C4-2B (cell line): Measurements from ENCODE around the gene EVC.

Experiments used
- H3K27ac ChIP-seq: fragments of 450-650 bp; 2 replicates; pipeline ENCODE4 v1.5.1; 2017
- ZFX ChIP-seq: fragments of 450-650 bp; IDR thresholded peaks from 2 replicates; pipeline ENCODE4 v1.6.1; 2017
- TF ChIP-seq, protein P1 (sequence below): fragments of 450-650 bp; conservative IDR thresholded peaks from 2 replicates; pipeline ENCODE4 v1.5.1; 2017; ENCODE audit warnings: mild to moderate bottlenecking

The EVC gene

DNA sequence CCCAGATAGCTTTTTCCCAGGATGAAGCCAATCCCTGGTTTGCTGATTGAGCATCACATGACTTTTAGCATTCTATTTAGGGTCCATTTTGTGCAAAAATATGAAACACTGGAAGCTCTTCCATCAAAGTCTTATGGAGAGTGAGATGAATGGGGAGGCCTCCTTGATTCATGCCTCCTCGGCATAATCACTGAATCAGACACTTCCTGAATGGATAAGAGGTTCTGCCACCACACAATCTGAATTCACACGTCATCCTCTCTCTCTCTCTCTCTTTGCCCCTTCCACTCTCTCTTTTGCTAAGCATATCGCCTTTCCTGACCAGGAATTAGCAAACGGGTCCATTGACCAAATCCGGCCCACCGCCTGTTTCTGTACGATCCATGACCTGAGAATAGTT is 113.2 kb downstream of the EVC start:
- no peak overlapping the region for H3K27ac ChIP-seq
- no peak for TF ChIP-seq ZFX
- TF ChIP-seq, protein P1, sequence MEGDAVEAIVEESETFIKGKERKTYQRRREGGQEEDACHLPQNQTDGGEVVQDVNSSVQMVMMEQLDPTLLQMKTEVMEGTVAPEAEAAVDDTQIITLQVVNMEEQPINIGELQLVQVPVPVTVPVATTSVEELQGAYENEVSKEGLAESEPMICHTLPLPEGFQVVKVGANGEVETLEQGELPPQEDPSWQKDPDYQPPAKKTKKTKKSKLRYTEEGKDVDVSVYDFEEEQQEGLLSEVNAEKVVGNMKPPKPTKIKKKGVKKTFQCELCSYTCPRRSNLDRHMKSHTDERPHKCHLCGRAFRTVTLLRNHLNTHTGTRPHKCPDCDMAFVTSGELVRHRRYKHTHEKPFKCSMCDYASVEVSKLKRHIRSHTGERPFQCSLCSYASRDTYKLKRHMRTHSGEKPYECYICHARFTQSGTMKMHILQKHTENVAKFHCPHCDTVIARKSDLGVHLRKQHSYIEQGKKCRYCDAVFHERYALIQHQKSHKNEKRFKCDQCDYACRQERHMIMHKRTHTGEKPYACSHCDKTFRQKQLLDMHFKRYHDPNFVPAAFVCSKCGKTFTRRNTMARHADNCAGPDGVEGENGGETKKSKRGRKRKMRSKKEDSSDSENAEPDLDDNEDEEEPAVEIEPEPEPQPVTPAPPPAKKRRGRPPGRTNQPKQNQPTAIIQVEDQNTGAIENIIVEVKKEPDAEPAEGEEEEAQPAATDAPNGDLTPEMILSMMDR, result no peak

DNA sequence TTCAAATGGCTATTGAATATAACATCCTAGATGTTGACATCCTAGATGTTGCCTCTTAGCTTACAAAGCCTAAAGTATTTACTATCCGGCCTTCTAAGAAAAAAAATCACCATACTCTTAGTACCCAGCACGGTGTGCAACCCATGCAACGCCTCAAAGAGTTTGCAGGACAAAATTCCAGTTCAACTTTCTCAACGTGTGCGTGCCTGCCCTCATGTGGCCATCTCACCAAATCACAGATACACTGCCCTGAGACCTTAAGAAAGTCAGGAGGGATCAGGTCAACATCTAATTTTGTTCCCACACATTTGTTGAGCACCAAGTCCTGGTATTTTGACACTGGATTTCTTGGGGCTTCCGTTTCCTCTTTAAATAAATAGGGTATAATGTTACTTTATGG is 113.6 kb downstream of the EVC start:
- H3K27ac ChIP-seq, result no peak overlapping the region

DNA sequence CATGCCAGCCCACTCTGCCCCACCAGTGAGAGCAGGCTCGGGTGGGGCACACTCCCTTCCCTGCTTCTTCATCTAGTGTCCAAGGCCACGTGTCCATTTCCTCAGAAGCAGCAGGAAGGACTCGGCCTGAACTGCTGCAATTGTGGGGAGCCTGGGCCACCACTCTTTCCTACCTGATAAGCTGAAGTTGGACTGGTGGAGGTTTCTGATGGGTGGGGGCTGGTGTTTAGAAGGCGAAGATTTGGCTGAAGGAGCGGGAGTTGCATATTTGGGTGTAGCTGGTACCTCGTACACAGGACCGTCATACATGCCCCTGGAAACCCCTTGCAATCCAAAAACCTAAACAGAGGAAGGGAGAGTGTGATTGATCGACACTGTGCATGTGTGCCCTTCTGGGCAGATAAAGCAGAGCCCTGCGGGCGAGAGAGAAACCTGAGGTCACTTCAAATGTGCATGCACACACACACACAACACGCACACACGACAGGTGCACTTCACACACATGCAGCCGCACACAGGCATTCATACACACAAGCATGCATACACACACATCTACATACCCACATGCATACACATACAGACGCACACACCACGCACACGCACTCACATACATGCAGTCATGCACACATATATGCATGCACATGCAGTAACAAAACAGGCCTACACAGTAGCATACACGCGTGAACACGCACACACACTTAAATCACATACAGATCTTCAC is 114.5 kb downstream of the EVC start:
- no peak overlapping the region for H3K27ac ChIP-seq
- TF ChIP-seq, protein P1, result no peak

More for the DNA sequence above, 113.6 kb downstream of the EVC start:
- TF ChIP-seq ZFX, result no peak
- TF ChIP-seq, protein P1, result peak; percentile 68

DNA sequence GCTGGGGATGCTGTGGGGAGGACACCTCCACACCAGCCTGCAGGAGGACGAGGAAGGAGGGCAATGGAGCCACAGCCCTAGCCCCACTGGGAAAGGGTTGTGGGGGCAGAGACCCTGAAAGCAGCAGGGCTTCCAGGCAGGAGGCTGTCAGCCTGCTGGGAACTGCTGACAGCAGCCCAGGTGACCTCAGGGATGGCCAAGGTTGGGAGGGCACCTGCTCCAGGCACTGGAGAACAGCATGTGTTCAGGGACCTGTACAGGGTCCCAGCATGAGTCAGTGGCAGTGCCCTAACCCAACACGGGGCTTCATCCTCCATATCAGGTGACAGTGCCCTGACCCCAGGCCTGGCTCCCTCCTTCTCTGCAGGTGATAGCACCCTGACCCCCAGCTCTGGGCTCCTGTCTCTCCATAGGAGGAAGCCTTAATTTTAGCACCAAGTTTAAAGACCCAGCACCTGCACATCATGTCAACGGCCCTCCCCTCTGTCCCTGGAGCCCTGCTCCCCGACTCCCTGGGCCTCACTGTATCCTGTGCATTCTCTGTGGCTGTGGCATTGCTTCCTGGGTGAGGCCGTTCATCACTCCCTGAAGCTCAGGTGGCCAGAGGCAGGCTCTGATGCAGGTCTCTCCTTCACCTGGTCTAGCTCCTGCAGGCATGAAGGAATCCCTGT is 115.6 kb downstream of the EVC start:
- no peak overlapping the region for H3K27ac ChIP-seq
- TF ChIP-seq ZFX, result no peak
- TF ChIP-seq, protein P1, result no peak

DNA sequence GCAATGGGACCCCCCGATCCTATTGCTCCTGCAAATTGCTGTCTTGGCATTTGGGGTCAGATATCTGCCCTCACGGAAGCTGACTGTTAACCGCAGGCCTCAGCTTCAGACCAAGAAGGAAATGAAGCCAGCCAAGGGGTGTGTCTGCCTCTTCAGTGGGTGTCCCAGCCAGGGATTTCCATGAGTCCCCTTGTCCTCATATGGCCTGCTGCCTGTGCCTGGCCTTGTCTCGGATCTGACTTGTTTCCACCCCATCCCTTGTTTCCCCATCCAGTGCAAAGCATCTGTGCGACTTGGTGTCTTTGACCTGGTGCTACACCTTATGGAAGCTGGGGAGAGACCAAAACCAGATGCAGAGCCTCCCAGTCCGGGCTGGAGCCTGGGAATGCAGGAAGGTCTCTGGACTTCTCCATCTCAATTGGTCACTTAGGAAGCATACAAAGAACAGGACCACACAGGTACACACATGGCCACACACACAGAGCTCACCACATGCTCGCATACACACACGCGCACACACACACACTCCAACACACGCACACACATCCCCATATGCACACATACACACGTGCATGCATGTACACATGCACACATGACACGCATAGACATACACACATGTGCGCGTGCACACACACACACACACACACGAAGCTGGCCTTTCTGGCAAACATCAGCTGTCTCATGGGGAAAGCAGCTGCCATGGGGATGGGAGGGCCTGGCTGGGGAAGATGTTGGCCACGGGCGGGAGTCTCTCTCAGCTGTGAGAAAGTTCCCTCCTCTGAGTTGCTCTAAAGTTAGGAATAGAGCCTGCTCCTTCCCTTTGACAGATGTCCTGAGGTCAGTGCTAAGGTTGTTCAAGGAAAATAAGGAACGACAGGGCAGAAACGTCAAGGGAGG is 116.4 kb downstream of the EVC start:
- TF ChIP-seq ZFX, result no peak
- TF ChIP-seq, protein P1, result no peak
- H3K27ac ChIP-seq, result no peak overlapping the region

DNA sequence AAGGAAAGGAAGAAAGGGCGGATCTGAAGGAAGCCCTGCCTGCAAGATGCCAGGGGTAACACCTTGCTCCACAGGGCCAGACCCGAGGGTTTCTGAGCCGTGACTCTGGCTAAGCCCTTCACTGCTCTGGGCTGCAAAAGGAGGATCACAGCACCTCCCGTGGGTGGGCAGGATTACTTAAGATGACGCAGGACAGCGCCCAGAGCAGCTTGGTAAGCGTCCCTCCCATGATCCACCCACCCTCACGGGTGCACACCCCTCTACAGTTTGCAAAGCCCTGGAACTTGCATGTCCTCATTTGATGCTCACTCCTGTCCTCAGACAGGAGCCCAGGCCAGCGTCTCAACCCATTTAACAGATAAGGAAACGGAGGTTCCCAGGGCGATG is 117.0 kb downstream of the EVC start:
- TF ChIP-seq, protein P1, result no peak
- no peak for TF ChIP-seq ZFX

More for the DNA sequence above, 117.0 kb downstream of the EVC start:
- no peak overlapping the region for H3K27ac ChIP-seq
